ENCODE measurements around the gene ZNF586.

- TF ChIP-seq, protein P1, sequence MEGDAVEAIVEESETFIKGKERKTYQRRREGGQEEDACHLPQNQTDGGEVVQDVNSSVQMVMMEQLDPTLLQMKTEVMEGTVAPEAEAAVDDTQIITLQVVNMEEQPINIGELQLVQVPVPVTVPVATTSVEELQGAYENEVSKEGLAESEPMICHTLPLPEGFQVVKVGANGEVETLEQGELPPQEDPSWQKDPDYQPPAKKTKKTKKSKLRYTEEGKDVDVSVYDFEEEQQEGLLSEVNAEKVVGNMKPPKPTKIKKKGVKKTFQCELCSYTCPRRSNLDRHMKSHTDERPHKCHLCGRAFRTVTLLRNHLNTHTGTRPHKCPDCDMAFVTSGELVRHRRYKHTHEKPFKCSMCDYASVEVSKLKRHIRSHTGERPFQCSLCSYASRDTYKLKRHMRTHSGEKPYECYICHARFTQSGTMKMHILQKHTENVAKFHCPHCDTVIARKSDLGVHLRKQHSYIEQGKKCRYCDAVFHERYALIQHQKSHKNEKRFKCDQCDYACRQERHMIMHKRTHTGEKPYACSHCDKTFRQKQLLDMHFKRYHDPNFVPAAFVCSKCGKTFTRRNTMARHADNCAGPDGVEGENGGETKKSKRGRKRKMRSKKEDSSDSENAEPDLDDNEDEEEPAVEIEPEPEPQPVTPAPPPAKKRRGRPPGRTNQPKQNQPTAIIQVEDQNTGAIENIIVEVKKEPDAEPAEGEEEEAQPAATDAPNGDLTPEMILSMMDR (IDR thresholded peaks at IDR 0.05) = no peak
- TF ChIP-seq POLR2AphosphoS5 (IDR thresholded peaks at IDR 0.05) = no peak
Measured at GRCh38 chr19:57755031-57755430, 14.4 kb upstream of the ZNF586 start.
